HG02588 (cell line): ENCODE results near the gene ANXA9.
A peak's percentile ranks its signal among the peaks of the same experiment; 100 is the strongest.

Experiments used
- ATAC-seq: cut with Tn5 transposase; IDR thresholded peaks from one replicate; pipeline ENCODE4 v1.9.1; 2021; ENCODE audit warnings: mild to moderate bottlenecking, moderate library complexity; ENCODE audit not compliant: unreplicated experiment

The ANXA9 gene

DNA sequence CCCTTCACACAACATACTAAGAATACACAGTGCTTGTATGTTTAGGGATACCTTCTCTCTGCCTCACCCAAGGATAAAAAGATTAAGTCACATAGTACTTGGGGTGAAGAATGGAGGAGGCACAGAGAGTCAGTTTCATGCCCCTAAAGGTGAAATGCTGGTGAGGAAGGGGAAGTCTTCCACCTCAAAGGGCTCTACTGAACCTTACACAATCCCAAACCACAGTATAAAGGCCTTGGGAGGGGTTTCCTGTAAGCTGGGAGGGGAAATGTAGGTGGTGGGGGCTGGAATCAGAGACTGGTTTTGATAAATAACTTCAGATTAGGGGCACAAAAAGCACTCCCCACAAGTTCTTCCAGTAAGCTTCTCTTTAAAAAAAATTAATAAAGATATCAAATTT, 21.1 kb downstream of the ANXA9 start:
- ATAC-seq = no peak

DNA sequence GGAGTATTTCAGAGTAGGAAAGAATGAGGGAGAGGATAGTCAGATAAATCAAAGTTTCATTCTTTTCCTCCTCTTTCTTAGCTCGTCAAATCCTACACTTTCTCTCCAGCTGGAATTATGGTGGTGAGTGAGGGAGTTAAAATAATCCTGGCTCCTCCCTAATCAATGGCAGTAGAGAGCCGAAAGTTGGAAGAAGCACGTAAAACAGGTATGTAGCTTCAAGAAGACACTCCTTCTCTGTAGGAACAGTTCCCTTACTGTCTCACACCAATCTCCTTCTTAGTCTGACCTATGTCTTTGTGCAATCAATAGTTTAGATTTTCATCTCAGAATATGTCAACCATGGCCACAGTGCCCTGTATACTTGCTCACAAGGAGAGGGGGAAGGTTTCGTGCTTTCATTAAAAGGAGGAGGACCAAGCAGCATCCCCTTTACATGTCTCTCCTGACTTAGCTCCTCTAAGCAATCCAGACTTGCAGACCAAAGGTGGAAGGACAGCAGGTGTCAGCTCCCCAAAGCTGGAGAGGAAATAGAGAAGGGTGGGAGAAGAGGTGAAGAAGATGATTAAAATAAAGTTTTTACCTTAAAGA, 23.7 kb downstream of the ANXA9 start:
- no peak for ATAC-seq

DNA sequence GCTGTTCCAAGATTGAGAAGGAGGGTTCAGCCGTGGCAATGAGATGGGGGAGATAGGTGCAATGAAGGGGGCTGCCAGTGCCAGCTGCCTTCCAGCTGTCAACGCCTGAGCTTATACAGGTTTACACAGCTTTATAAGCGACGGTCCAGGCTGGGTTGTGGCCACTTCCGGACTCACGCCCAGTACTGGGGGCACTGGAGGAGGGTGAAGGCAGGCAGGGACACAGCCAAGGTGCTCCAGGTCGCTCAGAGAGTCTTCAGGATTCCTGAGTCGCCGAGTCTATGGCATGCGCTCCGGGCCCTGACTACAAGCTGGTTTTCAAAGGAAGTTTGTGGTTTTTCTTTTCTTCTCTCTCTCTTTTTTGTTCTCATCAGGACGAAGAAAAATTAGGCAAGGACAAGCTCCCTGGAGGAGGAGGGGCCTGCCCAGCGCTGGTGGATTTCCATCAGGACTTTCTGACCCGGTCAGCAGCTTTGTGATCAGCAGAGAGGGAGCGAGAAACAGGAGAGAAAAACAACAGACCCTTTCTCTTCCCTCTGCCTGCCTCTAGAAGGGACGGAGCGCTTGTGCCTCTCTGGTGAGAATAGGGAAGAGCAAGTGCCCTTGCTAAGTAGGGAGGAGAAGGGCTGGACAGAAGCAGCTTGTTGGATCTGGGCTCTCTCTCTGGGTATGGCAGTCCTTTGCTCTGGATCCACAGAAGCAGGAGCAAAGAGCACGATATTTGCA, 24.4 kb downstream of the ANXA9 start, which contains the start of gene MINDY1:
Gene MINDY1 (minus strand): TSS at position 576 of the 726 bp plus-strand sequence. CDS start 4,285 bp downstream, outside the sequence.
- no peak for ATAC-seq

DNA sequence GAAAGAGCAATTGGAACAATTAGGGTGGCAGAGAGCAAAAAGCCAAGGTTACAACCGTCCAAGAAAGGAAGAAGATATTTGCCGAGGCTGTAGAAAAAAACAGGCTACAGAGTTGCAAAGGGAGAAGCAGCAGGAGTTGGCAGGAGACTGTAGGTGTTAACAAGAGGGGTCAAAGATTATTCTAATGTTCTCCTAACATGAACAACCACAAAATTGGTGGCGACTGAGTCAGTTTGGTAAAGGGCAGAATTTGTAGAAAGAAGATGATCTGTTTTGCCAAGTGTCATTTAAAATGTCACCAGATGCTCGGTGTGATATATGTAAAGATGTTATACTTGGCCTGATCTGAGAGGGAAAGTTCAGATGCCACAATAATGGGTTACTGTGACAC, 25.8 kb downstream of the ANXA9 start:
- no peak for ATAC-seq

DNA sequence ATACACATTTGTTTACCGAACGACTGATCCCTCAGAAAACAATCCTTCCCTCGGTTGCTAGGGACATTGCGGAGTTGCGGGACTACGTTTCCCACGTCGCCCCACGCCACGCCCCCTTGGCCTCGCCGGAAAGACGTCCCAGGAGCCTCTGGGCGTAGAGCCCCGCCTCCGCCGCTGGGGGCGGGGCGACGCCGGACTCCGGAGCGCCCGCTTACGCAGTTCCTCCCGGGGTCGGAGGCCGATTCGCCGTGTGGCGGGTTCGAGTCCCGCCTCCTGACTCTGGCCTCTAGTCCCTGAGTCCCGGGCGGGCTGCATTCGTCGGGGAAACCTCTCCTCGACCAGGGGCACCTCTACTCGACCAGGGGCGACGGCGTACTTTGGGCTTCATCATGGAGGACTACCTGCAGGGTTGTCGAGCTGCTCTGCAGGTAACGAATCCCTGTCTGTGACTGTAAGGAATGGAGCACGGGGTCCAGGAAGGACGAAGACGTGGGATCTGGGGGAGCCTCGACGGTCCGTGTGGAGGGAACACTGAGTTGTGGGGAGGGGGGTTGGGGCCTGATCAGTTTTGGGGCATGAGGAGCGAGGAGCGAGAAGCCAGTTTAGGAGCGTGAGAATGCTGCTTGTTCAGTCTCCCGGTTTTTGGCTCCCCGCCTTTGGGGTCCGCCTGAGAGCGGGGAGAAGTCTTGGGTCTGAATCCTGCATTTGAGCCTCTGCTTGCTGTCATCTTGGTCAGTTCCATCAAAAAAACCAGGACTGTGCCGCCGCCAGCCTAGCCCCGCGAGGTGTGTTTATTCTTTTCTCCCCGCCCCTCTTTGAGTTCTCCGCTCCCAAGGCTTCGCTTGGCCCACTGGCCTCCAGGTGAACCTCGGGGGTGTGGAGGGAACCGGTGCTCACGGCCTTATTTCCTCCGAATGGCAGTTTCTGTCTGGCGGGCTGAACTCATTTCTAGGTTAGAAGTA, 26.4 kb downstream of the ANXA9 start, which contains the start of gene PRUNE1:
Gene PRUNE1 (plus strand): TSS at position 206 of the 962 bp plus-strand sequence. CDS start 184 bp downstream, at position 390.
- ATAC-seq = peak; percentile 75

DNA sequence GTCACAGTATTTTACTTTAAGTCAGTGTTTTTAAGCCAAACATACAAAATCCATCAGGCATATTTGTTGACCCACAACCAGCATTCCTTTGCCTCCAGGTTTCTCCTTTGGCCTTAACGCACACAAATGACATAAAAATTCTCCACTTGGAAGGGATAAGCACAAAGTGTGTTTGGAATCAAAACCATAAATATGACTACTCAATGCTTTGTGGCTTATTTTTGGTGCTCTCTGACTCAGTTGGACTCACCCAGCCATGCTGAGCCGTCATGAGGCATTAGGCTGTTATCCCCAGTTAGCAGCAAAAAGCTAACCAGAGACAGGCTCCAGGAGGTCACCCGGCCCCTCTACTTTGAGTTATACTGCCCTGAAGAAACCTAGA, 27.1 kb downstream of the ANXA9 start:
- ATAC-seq = no peak

DNA sequence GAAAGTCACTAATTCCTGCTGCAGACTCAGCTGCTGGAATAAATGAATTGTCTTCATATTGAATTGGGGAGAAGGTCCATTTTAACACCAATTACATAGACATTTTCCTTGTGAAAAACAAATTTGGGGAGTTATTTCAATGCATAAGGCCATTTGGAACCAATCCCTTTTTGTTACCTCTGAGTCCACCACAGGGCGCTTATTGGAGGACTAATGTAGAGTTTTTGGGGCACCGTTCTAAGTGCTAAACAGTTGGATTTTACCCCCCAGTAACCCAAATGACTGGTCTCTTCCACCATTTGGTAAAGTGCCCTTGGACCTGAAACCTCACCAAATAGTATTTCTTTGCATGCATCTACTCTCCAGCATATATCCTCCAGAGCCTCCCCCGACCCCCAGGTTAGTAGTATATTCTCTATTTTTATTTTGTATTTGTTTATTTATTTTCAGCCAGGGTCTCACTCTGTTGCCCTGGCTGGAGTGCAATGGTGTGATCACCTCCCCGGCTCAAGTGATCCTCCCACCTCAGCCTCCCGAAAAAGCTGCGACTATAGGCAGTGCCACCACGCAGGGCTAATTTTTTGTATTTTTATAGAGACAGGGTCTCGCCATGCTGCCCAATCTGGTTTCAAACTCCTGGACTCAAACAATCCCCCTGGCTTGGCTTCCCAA, 27.7 kb downstream of the ANXA9 start:
- no peak for ATAC-seq

DNA sequence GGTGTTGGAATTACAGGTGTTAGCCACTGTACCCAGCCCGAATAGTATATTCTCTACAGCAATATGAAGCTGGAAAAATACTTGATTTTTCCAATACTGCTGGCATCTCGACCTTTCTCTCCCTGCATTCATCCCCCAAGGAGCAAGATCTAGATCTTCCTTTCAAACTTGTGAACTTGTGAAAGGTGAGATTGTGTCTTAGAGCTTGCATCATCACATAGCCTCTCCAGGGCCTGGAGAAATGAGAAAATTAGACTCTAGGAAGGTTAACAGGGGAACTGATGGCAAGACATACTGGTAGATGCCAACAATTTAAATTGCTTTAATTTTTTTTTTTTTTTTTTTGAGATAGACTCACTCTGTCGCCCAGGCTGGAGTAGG, 28.2 kb downstream of the ANXA9 start:
- no peak for ATAC-seq

DNA sequence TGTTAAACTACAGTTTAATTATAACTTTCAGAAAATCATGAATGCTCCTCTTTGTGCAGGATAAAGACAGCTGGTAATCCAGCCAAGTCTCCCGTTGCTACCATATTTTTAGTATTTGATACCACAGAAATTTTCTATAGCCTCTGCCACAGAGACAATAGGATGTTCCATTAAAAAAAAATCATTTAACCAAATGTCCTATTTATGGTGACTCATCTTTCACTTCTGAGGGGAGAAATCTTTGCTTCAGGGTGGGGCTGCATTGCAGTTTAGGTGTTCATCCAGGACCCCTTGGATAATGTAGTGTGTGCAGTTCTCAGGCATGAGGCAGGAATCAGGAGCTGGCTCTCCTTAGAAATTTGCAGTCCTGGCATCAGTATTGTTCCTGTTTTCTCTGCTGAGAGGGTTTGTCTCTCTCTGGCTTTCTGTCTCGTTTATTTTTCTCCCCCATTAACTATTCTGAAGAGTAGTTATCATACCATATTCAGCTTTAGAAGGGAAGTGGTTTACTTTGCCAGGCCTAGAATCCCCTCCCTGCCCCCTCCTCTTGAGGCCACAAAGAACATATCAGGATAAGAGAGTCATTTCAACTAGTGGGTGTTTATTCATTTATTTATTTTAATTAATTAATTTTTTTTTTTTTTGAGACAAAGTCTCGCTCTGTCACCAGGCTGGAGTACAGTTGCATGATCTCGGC, 29.2 kb downstream of the ANXA9 start:
- no peak for ATAC-seq

DNA sequence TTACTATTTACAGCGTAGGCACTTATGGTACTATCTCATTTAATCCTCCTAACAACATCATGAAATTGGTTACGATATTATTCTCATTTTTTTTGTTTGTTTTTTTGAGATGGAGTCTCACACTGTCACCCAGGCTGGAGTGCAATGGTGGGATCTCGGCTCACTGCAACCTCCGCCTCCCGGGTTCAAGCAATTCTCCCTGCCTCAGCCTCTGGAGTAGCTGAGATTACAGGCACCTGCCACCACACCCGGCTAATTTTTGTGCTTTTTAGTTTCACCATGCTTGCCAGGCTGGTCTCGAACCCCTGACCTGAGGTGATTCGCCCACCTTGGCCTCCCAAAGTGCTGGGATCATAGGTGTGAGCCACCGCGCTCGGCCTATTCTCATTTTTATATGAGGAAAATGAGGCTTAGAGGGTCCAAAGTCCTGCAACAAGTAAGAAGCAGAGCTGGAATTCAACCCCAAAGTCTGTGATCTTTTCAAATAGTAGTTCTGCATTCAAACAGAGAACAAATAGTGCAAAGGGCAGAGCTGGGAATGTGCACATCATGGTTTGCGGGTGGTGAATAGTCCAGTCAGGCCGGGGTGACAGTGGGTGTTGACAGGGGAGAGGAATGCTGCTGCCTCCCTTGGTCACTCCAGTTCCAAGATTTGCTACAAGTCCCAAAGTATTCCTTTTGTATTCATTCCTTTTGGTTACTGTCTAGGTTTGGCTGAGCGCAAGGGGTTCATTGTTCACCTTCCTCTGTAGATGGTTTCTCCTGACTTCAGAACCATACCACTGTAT, 30.8 kb downstream of the ANXA9 start:
- no peak for ATAC-seq

DNA sequence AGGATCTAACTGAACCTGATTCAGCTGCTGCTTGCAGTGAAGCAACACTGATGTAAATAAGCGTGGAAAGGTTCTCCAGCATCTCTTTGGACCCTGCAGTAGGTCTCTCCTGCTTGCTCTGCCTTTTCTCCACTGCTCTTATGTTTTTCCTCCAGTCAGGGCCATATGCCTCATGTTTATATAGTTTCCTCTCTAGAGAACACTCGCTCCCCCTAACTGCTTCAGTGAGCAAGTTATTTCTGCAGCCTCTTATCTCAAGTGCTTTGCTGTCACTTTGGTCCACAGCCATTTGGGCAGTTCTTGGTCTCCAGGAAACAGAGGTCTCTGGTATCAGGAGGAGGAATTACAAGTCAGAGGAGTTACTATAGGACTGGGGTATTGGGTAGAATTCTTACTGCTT, 31.4 kb downstream of the ANXA9 start:
- no peak for ATAC-seq

DNA sequence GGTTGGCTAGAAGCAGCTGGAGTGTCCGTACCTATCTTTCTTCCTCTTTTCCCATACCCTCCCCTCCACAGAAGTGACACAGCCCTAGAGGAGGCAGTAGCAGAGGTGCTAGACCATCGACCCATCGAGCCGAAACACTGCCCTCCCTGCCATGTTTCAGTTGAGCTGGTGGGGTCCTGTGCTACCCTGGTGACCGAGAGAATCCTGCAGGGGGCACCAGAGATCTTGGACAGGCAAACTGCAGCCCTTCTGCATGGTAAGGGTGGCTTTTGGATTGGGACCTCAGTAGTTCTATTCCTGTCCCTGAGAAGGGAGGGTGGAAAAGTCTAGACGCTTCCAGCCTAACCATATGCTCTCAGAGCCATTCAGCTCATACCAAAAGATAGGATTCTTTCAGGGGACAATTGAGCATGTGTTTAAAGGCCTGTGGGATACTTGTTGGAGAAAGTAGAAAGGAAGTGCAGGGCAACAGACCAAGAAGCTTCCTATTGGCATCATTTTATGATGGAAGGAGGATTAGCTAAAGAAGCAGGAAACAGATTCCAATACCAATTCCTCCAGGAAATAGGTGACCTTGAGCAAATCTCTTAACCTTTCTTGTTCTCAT, 42.6 kb downstream of the ANXA9 start:
- no peak for ATAC-seq

DNA sequence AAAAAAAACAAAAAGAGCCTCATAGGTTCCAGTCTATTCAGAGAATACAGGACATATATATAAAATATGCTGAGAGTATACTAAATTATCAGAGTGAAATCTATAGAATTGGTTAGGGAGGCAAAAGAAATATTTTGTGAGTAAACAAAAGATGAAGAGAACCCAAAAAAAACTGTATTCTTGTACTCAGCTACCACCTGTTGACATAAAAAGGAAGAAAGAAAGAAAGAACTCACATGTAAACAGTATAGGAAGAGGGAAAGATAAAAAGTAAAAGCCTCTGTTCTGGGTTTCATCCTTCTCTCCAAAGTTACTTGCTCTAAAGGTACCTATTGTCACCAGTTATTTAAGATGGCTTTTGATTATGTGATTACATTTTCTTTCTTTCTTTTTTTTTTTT, 44.4 kb downstream of the ANXA9 start:
- no peak for ATAC-seq

DNA sequence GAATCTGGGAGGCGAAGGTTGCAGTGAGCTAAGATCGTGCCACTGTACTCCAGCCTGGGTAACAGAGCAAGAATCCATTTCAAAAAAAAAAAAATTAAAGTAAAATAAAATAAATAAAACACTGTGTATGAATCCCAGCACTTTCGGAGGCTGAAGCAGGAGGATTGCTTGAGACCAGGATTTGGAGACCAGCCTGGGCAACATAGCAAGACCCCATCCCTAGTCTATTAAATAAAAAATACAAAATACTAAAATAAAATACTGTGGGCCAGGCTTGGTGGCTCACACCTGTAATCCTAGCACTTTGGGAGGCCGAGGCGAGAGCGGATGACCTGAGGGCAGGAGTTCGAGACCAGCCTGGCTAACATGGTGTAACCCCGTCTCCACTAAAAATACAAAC, 50.1 kb downstream of the ANXA9 start:
- ATAC-seq = no peak

DNA sequence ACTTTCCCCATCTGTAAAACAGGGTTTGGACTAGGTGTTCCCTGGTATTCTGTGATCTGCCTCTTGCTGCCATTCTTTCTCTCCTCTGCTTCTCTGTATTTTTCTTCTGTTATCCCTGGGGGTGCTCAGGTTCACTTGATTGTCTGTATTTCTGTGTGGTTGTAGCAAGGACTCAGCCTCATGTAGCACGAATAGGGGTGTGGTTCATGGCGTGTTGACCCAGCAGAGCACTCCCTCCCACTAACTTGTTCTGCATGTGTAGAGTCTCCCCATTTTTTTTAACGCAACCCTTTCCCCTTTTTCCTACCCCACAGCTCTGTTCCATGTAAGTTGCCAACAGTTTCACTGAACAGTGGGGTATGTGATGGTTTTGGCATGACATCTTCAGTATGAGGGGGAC, 53.1 kb downstream of the ANXA9 start:
- no peak for ATAC-seq

DNA sequence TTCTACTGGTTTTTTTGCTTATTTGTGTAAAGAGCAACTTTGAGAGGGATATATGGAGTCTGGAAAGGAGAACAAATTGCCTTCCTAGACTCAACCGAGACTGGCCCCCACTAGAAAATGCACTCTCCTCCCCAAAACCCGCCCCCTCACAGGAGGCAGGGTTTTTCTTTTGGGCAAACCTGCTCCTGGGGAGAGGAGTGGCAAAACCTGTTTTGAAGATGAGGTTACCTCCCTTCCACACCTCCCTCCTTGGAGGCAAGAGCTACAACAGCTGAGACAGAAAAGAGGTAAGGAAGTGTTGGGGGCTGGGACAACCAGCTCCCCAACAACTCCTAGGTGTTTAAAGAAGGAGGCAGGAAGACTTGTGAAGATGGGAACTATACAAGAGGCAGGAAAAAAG, 54.3 kb downstream of the ANXA9 start, which contains the start of gene BNIPL:
Gene BNIPL (plus strand): TSS at position 231 of the 400 bp plus-strand sequence. CDS start 140 bp downstream, at position 371.
- ATAC-seq = no peak

DNA sequence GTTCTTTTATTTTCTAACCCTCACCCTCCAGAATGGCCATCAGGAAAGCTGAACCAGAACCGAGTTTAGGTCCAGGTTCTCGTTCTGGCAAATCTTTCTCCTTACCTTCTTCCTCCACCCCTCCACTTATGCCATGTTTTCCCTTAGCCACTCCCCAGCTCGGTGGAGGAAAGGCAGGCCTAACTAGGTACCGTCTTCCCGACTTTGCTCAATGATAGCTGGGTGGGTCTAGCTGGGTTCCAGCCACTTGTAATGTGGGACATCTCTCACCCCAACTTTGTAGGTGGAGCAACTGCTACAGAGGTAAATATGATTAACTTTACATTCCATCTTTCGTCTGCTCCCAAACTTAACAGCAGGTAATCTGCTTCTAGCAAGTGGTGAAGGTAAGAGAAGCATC, 54.9 kb downstream of the ANXA9 start:
- ATAC-seq = no peak

DNA sequence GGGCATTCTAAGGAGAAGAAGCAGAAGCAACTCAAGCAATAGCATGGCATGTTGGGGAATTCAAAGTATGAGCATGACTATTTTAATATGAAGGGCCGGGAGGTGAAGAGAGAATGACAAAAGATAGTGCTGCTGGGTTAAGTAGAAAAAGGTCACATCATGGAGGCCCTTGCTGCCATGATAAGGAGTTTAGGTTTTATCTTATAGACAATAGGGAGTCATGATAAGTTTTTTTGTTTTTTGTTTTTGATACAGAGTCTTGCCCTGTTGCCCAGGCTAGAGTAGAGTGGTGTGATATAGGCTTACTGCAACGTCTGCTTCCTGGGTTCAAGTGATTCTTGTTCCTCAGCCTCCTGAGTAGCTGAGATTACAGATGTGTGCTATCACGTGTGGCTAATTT, 57.4 kb downstream of the ANXA9 start:
- ATAC-seq = no peak

DNA sequence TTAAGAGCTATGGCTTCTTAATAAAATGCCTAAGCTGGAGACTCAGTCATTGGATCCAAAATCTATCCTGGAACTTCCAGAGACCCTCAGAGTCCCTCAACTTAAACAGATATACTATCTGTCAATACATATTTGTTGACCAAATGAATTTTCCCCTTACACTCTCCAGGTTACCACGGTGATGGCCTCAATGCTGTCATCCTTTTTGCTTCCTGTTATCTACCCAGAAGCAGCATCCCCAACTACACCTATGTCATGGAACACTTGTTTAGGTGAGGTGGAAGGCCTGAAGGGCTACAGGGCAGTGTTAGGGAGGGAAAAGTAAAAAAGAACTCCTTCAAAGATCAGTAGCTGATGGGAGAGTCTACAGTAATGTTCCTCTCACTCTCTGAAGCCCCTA, 61.1 kb downstream of the ANXA9 start:
- no peak for ATAC-seq
